Left lung (tissue), 10 donors: Measurements from ENCODE around the gene B3GAT3. TPM values are rescaled to one million over a fixed set of nuclear protein-coding genes. Genes with fewer than 3 reads are reported as not detected.

ENCODE experiments used
- ATAC-seq: fragments of 200-7000 bp; cut with Tn5 transposase; one replicate; pipeline ENCODE4 v1.9.1; 2020; ENCODE audit warnings: moderate library complexity
- DNase-seq, 4 donors: peaks; one replicate each; pipeline ENCODE4 v3.0.0-alpha.2; 2013 to 2020
- H3K27ac ChIP-seq, 2 donors: fragments of 200-600 bp; sonication (generic) in 1 of 2; one replicate each; pipeline versions ENCODE4 v1.5.0 to v1.8.0; 2020 to 2021
- H3K27me3 ChIP-seq, 2 donors: fragments of 200-600 bp; sonication (generic) in 1 of 2; one replicate each; pipeline versions ENCODE4 v1.5.0 to v1.8.0; 2020 to 2021
- H3K36me3 ChIP-seq, 2 donors: fragments of 200-600 bp; sonication (generic) in 1 of 2; one replicate each; pipeline versions ENCODE4 v1.5.0 to v1.8.0; 2020 to 2021
- H3K4me1 ChIP-seq, 2 donors: fragments of 200-600 bp; one replicate each; pipeline ENCODE4 v1.8.0; 2021
- H3K4me3 ChIP-seq, 2 donors: fragments of 200-600 bp; sonication (generic) in 1 of 2; one replicate each; pipeline versions ENCODE4 v1.5.0 to v1.8.0; 2020 to 2021; ENCODE audit warnings: mild to moderate bottlenecking in 1 of 2
- H3K9me3 ChIP-seq, 2 donors: fragments of 200-600 bp; sonication (generic) in 1 of 2; one replicate each; pipeline versions ENCODE4 v1.5.0 to v1.8.0; 2020 to 2021
- intact Hi-C, 2 donors: fragments of 100-400 bp; cut with DNase I; formaldehyde crosslinking; loops; one replicate each; pipeline versions ENCODE4 v1.11.2 to v1.14.2; 2022
- polyA plus RNA-seq, 6 donors: library from polyadenylated mRNA; unstranded; fragments of 120-200 nt; gene quantifications; one replicate each; pipeline ENCODE4 v1.2.1, GENCODE V29; 2013; ENCODE audit not compliant: insufficient read length in 6 of 6
- total RNA-seq, 2 donors: library from RNA; stranded (reverse); fragmentation: NEBNext Ultra II Directional; extraction: Animal tissue kit (Norgen Biotek cat#: 25700); gene quantifications; one replicate each; pipeline ENCODE4 v1.2.1, GENCODE V29; 2021
- TF ChIP-seq, protein P1 (sequence below), 2 donors: fragments of 200-600 bp; sonication (generic) in 1 of 2; IDR thresholded peaks; one replicate each; pipeline versions ENCODE4 v1.5.0 to v1.8.0; 2021; ENCODE audit warnings: antibody characterized with exemption in 2 of 2
- donor health status: DM: no; HTN: yes; CAD: no.
- donor health status: DM: no; HTN: no; CAD: no.

The B3GAT3 gene
- total and polyA plus RNA-seq, 8 donors, result 19.0 to 46.2 (median 26.7) TPM

DNA sequence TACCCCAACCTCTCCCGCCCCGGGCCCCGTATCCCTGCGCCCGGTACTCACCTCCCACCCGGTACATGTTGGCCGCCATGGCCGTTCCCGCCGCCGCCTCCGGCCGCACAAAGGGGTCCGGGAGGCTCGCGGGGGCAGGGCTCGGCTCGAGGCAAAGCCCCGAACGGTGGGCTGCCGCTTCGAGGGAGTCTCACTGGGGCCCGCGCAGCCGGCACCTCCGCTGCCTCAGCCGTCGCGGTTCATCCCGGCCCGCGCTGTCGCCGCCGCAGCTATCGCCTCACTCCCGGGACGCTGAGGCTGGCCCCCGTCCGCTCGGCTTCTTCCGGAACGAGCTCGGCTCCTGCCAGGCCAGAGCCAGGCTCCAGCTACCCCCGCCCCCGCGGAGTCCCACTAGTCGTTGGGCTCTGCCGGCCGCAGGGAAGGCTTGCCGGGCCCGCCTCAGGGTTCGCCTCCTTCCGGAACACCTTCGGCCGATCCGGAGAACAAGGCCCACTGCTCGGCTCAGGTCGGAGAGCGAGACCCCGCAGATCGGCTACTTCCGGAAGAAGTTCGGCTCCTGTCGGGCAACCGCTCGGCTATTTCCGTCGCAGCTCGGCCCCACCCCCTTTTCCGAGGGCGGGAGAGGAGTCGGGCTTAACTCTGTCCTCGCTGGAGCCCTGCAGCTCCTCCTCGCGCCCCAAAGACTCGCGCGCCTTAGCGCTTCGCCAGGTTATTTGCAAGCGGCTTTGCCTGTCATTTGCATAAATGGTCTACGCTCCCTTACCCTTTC, 20.2 kb downstream of the B3GAT3 start, which contains the start of gene MTA2:
Gene MTA2, minus strand, starts transcription at position 494 of the 769 bp plus-strand sequence. Its CDS starts 415 bp downstream, at position 79.
- H3K4me1 ChIP-seq, result peaks cover 25 to 53% of the 10 kb centered on the region in 2 donors
- ATAC-seq (peak; percentile 90), DNase-seq (peak; percentile 96 to 99 (median 98))
- peak within 1 kb of the TSS; percentile 98 for H3K4me3 ChIP-seq
- TF ChIP-seq, protein P1, sequence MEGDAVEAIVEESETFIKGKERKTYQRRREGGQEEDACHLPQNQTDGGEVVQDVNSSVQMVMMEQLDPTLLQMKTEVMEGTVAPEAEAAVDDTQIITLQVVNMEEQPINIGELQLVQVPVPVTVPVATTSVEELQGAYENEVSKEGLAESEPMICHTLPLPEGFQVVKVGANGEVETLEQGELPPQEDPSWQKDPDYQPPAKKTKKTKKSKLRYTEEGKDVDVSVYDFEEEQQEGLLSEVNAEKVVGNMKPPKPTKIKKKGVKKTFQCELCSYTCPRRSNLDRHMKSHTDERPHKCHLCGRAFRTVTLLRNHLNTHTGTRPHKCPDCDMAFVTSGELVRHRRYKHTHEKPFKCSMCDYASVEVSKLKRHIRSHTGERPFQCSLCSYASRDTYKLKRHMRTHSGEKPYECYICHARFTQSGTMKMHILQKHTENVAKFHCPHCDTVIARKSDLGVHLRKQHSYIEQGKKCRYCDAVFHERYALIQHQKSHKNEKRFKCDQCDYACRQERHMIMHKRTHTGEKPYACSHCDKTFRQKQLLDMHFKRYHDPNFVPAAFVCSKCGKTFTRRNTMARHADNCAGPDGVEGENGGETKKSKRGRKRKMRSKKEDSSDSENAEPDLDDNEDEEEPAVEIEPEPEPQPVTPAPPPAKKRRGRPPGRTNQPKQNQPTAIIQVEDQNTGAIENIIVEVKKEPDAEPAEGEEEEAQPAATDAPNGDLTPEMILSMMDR (IDR thresholded peaks at IDR 0.05), result no peak
- intact Hi-C loops, result no loop called here
- peak within 1 kb of the TSS; percentile 96 to 97 for H3K27ac ChIP-seq
- H3K36me3 ChIP-seq, result peaks cover 0 to 57% of the 10 kb centered on the region in 2 donors
- H3K9me3 ChIP-seq, result no peaks in the 10 kb centered on the region
- no peaks in the 10 kb centered on the region for H3K27me3 ChIP-seq

GRCh38 chr11:62601122-62601371, 20.7 kb downstream of the B3GAT3 start:
- Histone ChIP-seq H3K4me3 (peak overlapping the region; percentile 98), H3K27ac (peak overlapping the region; percentile 96 to 97), H3K27me3 (no peaks in the 10 kb centered on the region), H3K4me1 (peaks cover 25 to 53% of the 10 kb centered on the region in 2 donors), H3K9me3 (no peaks in the 10 kb centered on the region), H3K36me3 (peaks cover 0 to 58% of the 10 kb centered on the region in 2 donors)
- ATAC-seq (peak; percentile 29), DNase-seq (peak in 2 of 4 donors; percentile 61 to 92)
- intact Hi-C loops, result no loop called here
- TF ChIP-seq, protein P1 (IDR thresholded peaks at IDR 0.05), result no peak

GRCh38 chr11:62600367-62601121, 21.2 kb downstream of the B3GAT3 start:
- Histone ChIP-seq H3K4me3 (peak overlapping the region; percentile 98), H3K4me1 (peaks cover 25 to 53% of the 10 kb centered on the region in 2 donors), H3K36me3 (peaks cover 0 to 58% of the 10 kb centered on the region in 2 donors), H3K27me3 (no peaks in the 10 kb centered on the region), H3K9me3 (no peaks in the 10 kb centered on the region), H3K27ac (peak overlapping the region; percentile 96 to 97)
- ATAC-seq (no peak), DNase-seq (no peak)
- TF ChIP-seq, protein P1 (IDR thresholded peaks at IDR 0.05), result no peak
- intact Hi-C loops, result no loop called here

DNA sequence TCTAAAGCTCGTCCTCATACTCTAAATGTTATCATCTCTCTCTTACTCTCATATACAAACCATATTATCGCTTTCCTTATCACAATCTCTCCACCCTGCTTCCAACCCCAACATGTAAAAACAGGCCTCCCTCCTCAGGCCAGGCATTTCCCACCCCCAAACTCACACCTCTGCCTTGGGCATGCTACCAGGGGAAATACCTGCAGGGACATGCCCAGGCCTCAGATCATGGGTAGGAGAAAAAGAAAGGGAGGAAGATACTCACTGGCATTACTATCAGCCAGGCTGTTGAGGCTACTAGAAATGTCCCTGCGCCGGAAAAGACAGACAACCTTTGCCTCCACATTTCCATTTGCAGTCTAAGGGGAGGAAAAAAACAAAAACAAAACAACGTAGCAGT, 21.9 kb downstream of the B3GAT3 start:
- peak overlapping the region; percentile 56 to 97 for H3K27ac ChIP-seq
- H3K4me3 ChIP-seq, result peak overlapping the region; percentile 98
- no peaks in the 10 kb centered on the region for H3K9me3 ChIP-seq
- no peak for DNase-seq
- H3K27me3 ChIP-seq, result no peaks in the 10 kb centered on the region
- peaks cover 25 to 53% of the 10 kb centered on the region in 2 donors for H3K4me1 ChIP-seq
- TF ChIP-seq, protein P1 (IDR thresholded peaks at IDR 0.05), result no peak
- intact Hi-C loops, result no loop called here
- peaks cover 0 to 58% of the 10 kb centered on the region in 2 donors for H3K36me3 ChIP-seq
- ATAC-seq, result no peak
